GM19395 (cell line): ENCODE data around the gene FSTL3.

ENCODE experiments used
- ATAC-seq: cut with Tn5 transposase; IDR thresholded peaks from one replicate; pipeline ENCODE4 v1.9.1; 2021; ENCODE audit warnings: mild to moderate bottlenecking, moderate library complexity; ENCODE audit not compliant: unreplicated experiment

FSTL3 gene

DNA sequence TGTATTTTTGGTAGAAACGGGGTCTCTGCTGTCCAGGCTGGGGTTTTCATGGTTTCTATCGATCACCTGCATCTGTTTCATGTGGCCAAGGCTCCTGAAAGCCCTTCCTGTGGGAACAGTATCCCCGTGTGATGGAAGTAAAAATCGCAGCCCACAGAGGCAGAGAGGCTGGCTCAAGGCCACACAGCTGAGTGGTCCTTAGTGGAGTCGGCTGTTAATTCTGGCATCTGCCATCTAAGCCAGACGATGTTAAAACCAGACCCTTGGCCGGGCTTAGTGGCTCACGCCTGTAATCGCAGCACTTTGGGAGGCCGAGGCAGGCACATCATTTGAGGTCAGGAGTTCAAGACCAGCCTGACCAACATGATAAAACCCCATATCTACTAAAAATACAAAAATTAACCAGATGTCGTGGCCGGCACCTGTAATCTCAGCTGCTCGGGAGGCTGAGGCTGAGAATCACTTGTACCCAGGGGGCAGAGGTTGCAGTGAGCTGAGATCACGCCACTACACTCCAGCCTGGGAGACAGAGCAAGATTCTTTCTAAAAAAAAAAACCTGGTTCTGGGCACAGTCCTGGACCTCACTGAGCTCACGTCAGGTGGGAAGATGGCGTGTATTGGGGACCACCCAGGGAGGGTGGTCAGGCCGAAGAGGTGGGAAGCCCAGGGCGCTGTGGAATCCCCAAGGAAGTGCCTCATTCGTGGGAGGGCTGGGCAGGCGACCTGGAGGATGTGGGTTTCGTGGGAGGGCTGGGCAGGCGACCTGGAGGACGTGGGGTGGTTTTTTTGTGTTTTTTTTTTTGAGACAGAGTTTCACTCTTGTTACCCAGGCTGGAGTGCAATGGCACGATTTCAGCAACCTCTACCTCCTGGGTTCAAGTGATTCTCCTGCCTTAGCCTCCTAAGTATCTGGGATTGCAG lies 56.2 kb downstream of the FSTL3 start:
- ATAC-seq: no peak
